Measurements from ENCODE around the gene MIPOL1. TPM values are rescaled to one million over a fixed set of nuclear protein-coding genes. Genes with fewer than 3 reads are reported as not detected.
A peak's percentile ranks its signal among the peaks of the same experiment; 100 is the strongest.

Gene MIPOL1
- total and polyA plus RNA-seq, 2 of the 13 experiments (the other 11 are each of a cell fraction or from before 2014, with no cell fraction given), result 8.6 to 34.2 TPM

DNA sequence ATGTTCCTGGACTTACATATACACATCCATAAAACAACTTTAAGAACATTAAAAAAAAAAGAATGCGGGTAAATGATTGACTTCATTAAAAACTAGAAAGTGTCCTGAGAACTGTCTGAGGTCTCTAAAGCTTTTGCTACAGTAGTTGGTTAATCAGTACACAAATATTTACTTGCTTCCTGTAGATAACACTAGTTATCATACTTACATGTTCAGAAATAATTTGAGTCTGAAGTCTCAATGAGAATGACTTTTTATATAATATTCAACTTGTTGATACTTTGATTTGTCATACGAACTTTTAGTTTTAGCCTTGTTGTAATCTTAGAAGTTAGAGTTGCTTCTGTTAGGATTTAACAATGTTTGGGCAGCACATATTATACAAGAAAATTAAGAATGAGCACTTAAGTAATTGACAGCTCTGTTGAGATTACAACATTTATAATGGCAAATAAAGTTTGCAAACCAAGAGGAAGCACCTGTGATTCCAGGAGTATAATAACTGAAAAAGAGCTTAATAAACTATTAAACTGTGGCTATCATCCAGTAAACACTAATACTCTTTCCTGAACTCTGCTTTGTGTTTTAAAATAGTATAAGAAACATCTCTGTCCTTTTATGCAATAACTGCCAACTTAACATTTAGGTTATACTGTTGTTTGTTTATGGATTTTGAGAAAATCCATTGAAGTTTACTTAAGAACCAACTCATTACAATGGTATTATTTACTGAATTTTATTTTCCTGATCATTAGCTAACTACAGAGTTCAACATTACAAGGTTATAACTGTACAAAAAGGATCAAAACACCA is 131.7 kb downstream of the MIPOL1 start (continued):
- no peak for TF ChIP-seq ZNF275 (CRISPR knock-in tag; IDR thresholded peaks at IDR 0.05; ENCODE audit: borderline replicate concordance)
- TF ChIP-seq MAFK (conservative IDR thresholded peaks at IDR 0.05 in 1 of 2, IDR thresholded peaks at IDR 0.05 in 1 of 2; ENCODE audit: low read length in 2 of 2), result peak in 1 of 2 experiments; percentile 1; a peak in 2 of 4 replicates
- no peak for TF ChIP-seq ZNF17 (CRISPR knock-in tag; IDR thresholded peaks at IDR 0.05)
- TF ChIP-seq, protein P1, sequence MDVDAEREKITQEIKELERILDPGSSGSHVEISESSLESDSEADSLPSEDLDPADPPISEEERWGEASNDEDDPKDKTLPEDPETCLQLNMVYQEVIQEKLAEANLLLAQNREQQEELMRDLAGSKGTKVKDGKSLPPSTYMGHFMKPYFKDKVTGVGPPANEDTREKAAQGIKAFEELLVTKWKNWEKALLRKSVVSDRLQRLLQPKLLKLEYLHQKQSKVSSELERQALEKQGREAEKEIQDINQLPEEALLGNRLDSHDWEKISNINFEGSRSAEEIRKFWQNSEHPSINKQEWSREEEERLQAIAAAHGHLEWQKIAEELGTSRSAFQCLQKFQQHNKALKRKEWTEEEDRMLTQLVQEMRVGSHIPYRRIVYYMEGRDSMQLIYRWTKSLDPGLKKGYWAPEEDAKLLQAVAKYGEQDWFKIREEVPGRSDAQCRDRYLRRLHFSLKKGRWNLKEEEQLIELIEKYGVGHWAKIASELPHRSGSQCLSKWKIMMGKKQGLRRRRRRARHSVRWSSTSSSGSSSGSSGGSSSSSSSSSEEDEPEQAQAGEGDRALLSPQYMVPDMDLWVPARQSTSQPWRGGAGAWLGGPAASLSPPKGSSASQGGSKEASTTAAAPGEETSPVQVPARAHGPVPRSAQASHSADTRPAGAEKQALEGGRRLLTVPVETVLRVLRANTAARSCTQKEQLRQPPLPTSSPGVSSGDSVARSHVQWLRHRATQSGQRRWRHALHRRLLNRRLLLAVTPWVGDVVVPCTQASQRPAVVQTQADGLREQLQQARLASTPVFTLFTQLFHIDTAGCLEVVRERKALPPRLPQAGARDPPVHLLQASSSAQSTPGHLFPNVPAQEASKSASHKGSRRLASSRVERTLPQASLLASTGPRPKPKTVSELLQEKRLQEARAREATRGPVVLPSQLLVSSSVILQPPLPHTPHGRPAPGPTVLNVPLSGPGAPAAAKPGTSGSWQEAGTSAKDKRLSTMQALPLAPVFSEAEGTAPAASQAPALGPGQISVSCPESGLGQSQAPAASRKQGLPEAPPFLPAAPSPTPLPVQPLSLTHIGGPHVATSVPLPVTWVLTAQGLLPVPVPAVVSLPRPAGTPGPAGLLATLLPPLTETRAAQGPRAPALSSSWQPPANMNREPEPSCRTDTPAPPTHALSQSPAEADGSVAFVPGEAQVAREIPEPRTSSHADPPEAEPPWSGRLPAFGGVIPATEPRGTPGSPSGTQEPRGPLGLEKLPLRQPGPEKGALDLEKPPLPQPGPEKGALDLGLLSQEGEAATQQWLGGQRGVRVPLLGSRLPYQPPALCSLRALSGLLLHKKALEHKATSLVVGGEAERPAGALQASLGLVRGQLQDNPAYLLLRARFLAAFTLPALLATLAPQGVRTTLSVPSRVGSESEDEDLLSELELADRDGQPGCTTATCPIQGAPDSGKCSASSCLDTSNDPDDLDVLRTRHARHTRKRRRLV (CRISPR knock-in tag; IDR thresholded peaks at IDR 0.05), result no peak
- peak; percentile 25; the same call in 1 of the 2 replicates for TF ChIP-seq TBX3 (IDR thresholded peaks at IDR 0.05; ENCODE audit: borderline replicate concordance)
- 0 out of 2 replicates have a peak, but pooled peaks have one; percentile 50 for TF ChIP-seq ZFP36L2 (CRISPR knock-in tag; IDR thresholded peaks at IDR 0.05)
- TF ChIP-seq, protein P2, sequence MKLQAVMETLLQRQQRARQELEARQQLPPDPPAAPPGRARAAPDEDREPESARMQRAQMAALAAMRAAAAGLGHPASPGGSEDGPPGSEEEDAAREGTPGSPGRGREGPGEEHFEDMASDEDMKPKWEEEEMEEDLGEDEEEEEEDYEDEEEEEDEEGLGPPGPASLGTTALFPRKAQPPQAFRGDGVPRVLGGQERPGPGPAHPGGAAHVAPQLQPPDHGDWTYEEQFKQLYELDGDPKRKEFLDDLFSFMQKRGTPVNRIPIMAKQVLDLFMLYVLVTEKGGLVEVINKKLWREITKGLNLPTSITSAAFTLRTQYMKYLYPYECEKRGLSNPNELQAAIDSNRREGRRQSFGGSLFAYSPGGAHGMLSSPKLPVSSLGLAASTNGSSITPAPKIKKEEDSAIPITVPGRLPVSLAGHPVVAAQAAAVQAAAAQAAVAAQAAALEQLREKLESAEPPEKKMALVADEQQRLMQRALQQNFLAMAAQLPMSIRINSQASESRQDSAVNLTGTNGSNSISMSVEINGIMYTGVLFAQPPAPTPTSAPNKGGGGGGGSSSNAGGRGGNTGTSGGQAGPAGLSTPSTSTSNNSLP (IDR thresholded peaks at IDR 0.05; ENCODE audit: low read depth, low read length), result peak; percentile 98
- TF ChIP-seq MAF1 (CRISPR knock-in tag; IDR thresholded peaks at IDR 0.05; ENCODE audit: borderline replicate concordance), result no peak
- TF ChIP-seq RNF2 (conservative IDR thresholded peaks at IDR 0.05; ENCODE audit: low read depth), result no peak
- TF ChIP-seq RBAK (CRISPR knock-in tag; IDR thresholded peaks at IDR 0.05), result no peak
- peak; percentile 90 for TF ChIP-seq GATAD2A (CRISPR knock-in tag; IDR thresholded peaks at IDR 0.05)
- no peak for TF ChIP-seq ZBTB21 (CRISPR knock-in tag; IDR thresholded peaks at IDR 0.05)
- no peak for TF ChIP-seq SOX6 (IDR thresholded peaks at IDR 0.05)
- TF ChIP-seq SOX6 (CRISPR knock-in tag; IDR thresholded peaks at IDR 0.05), result peak; percentile 61; the same call in 1 of the 2 replicates
- TF ChIP-seq SIN3B (IDR thresholded peaks at IDR 0.05; ENCODE audit: low read length), result no peak
- TF ChIP-seq BHLHE40 (IDR thresholded peaks at IDR 0.05; ENCODE audit: low read length), result no peak
- TF ChIP-seq TARDBP (CRISPR knock-in tag; IDR thresholded peaks at IDR 0.05), result peak; percentile 66; the same call in 1 of the 2 replicates
- TF ChIP-seq TCF7 (IDR thresholded peaks at IDR 0.05; ENCODE audit: low read depth), result peak; percentile 42; the same call in 1 of the 2 replicates
- no peak for TF ChIP-seq ZNF343 (CRISPR knock-in tag; IDR thresholded peaks at IDR 0.05)
- TF ChIP-seq, protein P3, sequence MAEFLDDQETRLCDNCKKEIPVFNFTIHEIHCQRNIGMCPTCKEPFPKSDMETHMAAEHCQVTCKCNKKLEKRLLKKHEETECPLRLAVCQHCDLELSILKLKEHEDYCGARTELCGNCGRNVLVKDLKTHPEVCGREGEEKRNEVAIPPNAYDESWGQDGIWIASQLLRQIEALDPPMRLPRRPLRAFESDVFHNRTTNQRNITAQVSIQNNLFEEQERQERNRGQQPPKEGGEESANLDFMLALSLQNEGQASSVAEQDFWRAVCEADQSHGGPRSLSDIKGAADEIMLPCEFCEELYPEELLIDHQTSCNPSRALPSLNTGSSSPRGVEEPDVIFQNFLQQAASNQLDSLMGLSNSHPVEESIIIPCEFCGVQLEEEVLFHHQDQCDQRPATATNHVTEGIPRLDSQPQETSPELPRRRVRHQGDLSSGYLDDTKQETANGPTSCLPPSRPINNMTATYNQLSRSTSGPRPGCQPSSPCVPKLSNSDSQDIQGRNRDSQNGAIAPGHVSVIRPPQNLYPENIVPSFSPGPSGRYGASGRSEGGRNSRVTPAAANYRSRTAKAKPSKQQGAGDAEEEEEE (CRISPR knock-in tag; IDR thresholded peaks at IDR 0.05; ENCODE audit: borderline replicate concordance), result no peak
